ES-I3 (cell line): ENCODE data around the gene SLMAP.
A peak's percentile ranks its signal among the peaks of the same experiment; 100 is the strongest.

ENCODE experiments used
- H3K36me3 ChIP-seq: 2 replicates; pipeline ENCODE4 v1.6.1; 2013; ENCODE audit warnings: mild to moderate bottlenecking, low read length, control low read depth, moderate library complexity; ENCODE audit not compliant: insufficient read depth
- H3K4me1 ChIP-seq: 2 replicates; pipeline ENCODE4 v1.6.1; 2013; ENCODE audit warnings: mild to moderate bottlenecking, control low read depth, low read length; ENCODE audit not compliant: insufficient read depth
- H3K9ac ChIP-seq: 2 replicates; pipeline ENCODE4 v1.6.1; 2013; ENCODE audit warnings: low read depth, mild to moderate bottlenecking, low read length, moderate library complexity
- H3K9me3 ChIP-seq: 2 replicates; pipeline ENCODE4 v1.6.1; 2013; ENCODE audit warnings: mild to moderate bottlenecking, low read length, moderate library complexity; ENCODE audit not compliant: control insufficient read depth, insufficient read depth

The SLMAP gene

GRCh38 chr3:57755741-57756527 lies at the start of gene SLMAP:
Gene SLMAP, plus strand, starts transcription at chr3:57756309. Its CDS starts 1,343 bp downstream, at chr3:57757652.
- 0 out of 2 replicates have a peak, but pooled peaks cover 8% of the 10 kb centered on the region for H3K36me3 ChIP-seq
- no peaks in the 10 kb centered on the region for H3K9me3 ChIP-seq
- peak within 1 kb of the TSS; percentile 68 for H3K9ac ChIP-seq
- peaks cover 16% of the 10 kb centered on the region for H3K4me1 ChIP-seq

DNA sequence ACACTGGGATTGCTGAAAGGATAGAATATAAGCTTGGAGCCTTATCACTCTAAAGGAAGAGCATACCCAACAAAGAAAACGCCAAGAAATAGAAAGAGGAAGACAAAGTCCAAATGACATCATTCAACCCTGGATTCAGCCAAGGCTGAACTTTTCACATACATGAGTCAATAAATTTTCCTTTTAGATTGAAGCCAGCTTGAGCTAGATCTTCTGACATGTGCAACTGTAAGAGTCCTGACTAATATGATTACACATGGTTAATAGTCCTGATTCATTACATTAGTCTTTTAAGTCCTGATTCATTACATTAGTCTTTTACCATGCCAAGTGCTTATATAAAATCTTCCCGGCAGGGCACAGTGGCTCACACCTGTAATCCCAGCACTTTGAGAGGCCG lies 49.6 kb upstream of the SLMAP start:
- no peaks in the 10 kb centered on the region for H3K36me3 ChIP-seq
- no peak overlapping the region for H3K9ac ChIP-seq
- no peaks in the 10 kb centered on the region for H3K9me3 ChIP-seq
- no peaks in the 10 kb centered on the region for H3K4me1 ChIP-seq

GRCh38 chr3:57709031-57709430 lies 47.1 kb upstream of the SLMAP start:
- H3K9ac ChIP-seq: no peak overlapping the region

GRCh38 chr3:57709559-57709958 lies 46.5 kb upstream of the SLMAP start:
- no peaks in the 10 kb centered on the region for H3K36me3 ChIP-seq
- H3K4me1 ChIP-seq: no peaks in the 10 kb centered on the region
- H3K9ac ChIP-seq: no peak overlapping the region
- no peaks in the 10 kb centered on the region for H3K9me3 ChIP-seq

More at GRCh38 chr3:57709031-57709430, 47.1 kb upstream of the SLMAP start:
- H3K9me3 ChIP-seq: no peaks in the 10 kb centered on the region
- no peaks in the 10 kb centered on the region for H3K4me1 ChIP-seq
- no peaks in the 10 kb centered on the region for H3K36me3 ChIP-seq

DNA sequence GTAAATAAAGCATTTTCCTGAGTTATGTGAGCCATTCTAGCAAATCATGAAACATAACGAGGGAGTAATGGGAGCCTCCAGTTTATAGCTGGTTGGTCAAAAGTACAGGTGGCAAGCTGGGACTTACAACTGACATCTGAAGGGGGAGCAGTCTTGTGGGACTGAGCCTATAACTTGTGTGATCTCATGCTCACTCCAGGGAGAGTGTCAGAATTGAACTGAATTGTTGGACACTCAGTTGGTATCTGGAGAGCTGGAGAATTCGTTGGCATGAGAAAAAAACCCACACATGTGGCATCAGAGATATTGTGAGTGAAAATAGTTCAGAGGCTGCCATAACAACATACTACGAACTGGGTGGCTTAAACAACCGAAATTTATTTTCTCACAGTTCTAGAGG lies 40.4 kb upstream of the SLMAP start:
- H3K4me1 ChIP-seq: no peaks in the 10 kb centered on the region
- H3K9ac ChIP-seq: no peak overlapping the region
- H3K9me3 ChIP-seq: no peaks in the 10 kb centered on the region
- no peaks in the 10 kb centered on the region for H3K36me3 ChIP-seq

- no peaks in the 10 kb centered on the region for H3K4me1 ChIP-seq
- no peak overlapping the region for H3K9ac ChIP-seq
- H3K36me3 ChIP-seq: no peaks in the 10 kb centered on the region
- no peaks in the 10 kb centered on the region for H3K9me3 ChIP-seq
These were observed 38.8 kb upstream of the SLMAP start for GRCh38 chr3:57717205-57717868.

- Histone ChIP-seq H3K4me1 (no peaks in the 10 kb centered on the region), H3K9me3 (no peaks in the 10 kb centered on the region)
These were observed 38.0 kb upstream of the SLMAP start for GRCh38 chr3:57718118-57718517.

DNA sequence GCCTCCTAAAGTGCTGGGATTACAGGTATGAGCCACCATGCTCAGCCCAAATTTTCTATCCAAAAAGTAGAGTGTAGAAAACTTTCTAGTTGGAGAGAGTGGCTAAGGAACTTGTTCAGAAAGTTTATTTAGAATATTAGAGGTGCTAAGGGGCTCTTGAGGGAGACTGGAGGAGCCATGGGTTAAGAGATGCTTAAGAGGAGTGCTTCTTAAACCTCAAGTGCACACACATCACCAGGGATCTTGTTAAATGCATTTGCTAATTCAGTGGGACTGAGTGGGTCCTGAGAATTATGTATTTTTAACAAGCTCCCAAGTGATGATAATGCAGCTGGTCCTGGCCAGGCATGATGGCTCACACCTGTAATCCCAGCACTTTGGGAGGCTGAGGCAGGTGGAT lies 29.7 kb upstream of the SLMAP start:
- no peaks in the 10 kb centered on the region for H3K9me3 ChIP-seq
- H3K4me1 ChIP-seq: no peaks in the 10 kb centered on the region
- H3K36me3 ChIP-seq: no peaks in the 10 kb centered on the region
- H3K9ac ChIP-seq: no peak overlapping the region

More at GRCh38 chr3:57718118-57718517, 38.0 kb upstream of the SLMAP start:
- no peak overlapping the region for H3K9ac ChIP-seq
- H3K36me3 ChIP-seq: no peaks in the 10 kb centered on the region

- Histone ChIP-seq H3K9me3 (no peaks in the 10 kb centered on the region), H3K9ac (no peak overlapping the region), H3K4me1 (no peaks in the 10 kb centered on the region), H3K36me3 (no peaks in the 10 kb centered on the region)
These were observed 29.0 kb upstream of the SLMAP start for GRCh38 chr3:57727106-57727505.

- no peaks in the 10 kb centered on the region for H3K4me1 ChIP-seq
- no peak overlapping the region for H3K9ac ChIP-seq
- H3K36me3 ChIP-seq: no peaks in the 10 kb centered on the region
- H3K9me3 ChIP-seq: no peaks in the 10 kb centered on the region
These were observed 26.6 kb upstream of the SLMAP start for GRCh38 chr3:57729334-57730045.

DNA sequence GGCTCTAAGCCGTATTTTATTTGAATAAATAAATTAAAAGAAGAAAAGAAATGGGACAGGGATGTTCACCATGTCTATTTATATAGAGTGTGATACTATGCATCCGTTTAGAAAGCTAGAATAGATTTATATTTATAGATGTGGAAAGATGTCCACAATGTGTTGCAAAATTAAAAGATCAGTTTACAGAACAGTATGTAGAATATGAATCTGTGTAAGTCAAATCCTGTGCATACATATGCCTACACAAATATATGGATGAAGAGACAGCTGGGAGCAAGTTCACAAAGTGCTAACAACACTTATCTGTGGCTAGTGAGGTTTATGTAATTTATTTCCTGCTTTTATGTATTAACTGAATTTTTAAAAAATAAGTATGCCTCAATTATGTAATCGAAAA lies 25.4 kb upstream of the SLMAP start:
- Histone ChIP-seq H3K9me3 (no peaks in the 10 kb centered on the region), H3K4me1 (no peaks in the 10 kb centered on the region), H3K36me3 (no peaks in the 10 kb centered on the region), H3K9ac (no peak overlapping the region)

GRCh38 chr3:57731311-57731710 lies 24.8 kb upstream of the SLMAP start:
- no peaks in the 10 kb centered on the region for H3K9me3 ChIP-seq
- no peak overlapping the region for H3K9ac ChIP-seq
- no peaks in the 10 kb centered on the region for H3K4me1 ChIP-seq
- no peaks in the 10 kb centered on the region for H3K36me3 ChIP-seq

DNA sequence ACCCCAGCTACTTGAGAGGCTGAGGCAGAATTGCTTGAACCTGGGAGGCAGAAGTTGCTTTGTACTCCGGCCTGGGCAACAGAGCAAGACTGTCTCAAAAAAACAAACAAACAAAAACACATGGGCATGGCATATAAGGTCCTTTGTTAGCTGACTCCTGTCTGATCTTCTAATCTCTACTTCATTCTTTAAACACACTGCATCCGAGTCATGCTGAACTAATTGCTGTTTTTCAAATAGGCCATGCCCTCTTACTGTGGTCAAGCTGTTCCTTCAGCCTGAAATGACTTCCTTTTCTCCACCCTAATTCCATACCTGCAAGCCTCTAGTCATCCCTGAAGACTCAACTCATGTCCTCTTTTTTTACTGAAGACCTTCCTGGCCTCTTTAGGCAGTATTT lies 22.3 kb upstream of the SLMAP start:
- H3K9me3 ChIP-seq: no peaks in the 10 kb centered on the region
- H3K4me1 ChIP-seq: no peaks in the 10 kb centered on the region
- no peak overlapping the region for H3K9ac ChIP-seq
- no peaks in the 10 kb centered on the region for H3K36me3 ChIP-seq

DNA sequence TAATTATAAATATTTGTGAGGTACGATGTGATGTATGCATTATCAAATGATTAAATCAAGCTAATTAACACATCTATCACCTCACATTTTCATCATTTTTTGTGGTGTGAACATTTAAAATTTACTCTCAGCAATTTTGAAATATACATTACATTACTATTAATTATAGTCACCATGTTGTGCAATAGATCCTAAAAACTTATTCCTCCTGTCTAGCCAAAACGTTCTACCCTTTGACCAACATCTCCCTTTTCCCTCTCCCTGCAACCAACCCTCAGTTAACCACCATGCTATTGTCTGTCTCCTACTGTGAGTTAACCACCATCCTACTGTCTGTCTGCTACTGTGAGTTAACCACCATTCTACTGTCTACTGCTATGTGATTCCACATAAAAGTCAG lies 20.7 kb upstream of the SLMAP start:
- Histone ChIP-seq H3K9ac (no peak overlapping the region), H3K9me3 (no peaks in the 10 kb centered on the region), H3K4me1 (no peaks in the 10 kb centered on the region), H3K36me3 (no peaks in the 10 kb centered on the region)
